Forelimb muscle (tissue), 1 donor: Measurements from ENCODE around the gene HPS1. TPM values are rescaled to one million over a fixed set of nuclear protein-coding genes. Genes with fewer than 3 reads are reported as not detected.

Experiments
- DNase-seq: peaks from one replicate; pipeline ENCODE4 v3.0.0-alpha.2; 2013; ENCODE audit warnings: low read depth
- polyA plus RNA-seq: library from polyadenylated mRNA; unstranded; fragments of 120-200 nt; gene quantifications from one replicate; pipeline ENCODE4 v1.2.1, GENCODE V29; 2013; ENCODE audit not compliant: insufficient read length

HPS1 gene
- polyA plus RNA-seq, 1 donor: 16.3 TPM

DNA sequence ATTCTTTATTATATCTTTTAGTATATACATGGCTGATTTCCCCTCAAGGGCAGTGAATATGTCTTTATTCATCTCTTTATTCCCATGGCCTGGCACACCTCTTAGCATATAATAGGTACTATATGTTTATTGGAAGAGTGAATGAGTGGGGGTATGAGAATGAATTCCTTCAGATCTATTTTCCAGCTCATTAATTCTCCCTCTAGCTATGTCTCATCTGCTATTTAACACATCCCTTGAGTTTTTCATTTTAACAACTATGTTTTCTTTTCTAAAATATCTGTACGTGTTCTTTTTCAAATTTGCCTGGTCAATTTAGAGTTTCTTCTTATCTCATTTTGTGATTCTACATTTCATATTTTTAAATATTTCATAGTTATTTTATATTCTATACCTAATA lies 14.4 kb downstream of the HPS1 start:
- no peak for DNase-seq

DNA sequence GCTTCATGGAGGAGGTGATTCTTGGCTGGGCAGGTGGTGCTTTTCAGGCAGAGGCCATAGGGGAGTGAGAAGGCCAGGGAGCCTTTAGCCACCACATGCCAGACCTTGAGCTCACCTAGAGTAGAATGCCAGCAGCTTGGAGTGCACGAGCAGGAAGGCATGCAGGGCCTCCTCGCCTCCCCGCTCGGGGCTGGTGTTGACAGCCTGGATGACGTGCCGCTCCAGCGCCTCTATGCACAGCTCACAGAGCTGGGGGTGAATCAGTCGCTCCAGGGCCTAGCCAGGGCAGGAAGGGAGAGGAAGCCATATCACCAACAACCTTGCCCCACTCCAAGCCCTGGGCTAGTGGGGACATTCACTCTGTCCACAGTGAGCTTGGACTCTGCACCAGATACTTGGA lies 15.7 kb downstream of the HPS1 start:
- DNase-seq: no peak

DNA sequence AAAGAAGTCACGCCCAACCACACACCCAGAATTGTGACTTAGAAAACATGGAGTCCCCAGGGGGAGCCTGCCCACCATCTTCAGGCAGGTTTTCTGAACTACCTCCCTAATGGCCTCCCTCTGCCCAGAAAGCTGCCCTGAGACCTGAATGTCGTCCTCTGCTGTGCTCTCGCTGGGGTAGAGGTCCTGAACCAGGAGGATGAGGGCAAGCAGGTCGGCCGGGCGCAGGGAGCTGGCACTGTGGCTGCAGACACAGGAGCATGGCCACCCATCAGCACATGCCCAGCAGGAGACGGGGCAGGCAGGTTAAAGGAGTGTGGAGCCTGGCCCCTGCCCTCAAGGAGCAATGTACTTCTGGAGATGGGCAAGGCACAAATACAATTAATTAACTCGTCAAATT lies 16.3 kb downstream of the HPS1 start:
- DNase-seq: no peak

DNA sequence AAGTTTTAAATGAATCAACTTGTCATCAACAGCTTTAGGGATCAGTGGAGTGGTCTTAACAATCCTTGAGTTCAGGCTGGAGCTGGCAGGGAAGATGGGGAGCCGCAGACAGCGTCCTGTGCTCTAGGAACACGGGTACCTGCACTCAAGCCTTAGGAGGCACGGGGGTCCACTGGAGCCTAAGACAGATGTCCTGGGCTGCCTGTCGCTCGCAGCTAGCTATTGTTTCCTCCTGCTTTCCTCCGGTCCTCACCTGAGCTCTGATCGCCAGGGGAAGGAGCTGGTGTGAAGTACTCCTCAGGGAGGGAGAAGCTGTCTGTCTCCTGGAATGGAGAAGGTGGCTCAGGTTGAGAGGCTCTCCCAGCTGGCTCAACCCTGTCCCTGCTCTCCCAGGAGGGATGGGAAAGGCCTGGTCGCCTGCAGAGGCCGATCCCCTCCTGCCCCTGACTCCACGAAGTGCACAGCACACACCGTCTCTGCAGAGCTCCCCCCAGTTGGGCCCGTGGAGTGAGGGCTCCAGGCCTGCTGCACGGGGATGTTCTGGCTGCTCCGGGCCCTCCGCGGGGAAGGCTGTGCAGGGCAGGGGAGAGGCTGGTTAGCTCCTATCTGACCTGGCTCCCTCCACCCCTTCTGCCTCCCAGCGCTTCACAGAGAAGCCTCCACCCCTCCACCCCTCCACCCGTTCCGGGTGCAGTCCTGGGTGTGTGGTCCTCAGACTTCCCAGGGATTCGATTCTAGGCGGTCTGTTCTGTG lies 17.2 kb downstream of the HPS1 start:
- DNase-seq: no peak

DNA sequence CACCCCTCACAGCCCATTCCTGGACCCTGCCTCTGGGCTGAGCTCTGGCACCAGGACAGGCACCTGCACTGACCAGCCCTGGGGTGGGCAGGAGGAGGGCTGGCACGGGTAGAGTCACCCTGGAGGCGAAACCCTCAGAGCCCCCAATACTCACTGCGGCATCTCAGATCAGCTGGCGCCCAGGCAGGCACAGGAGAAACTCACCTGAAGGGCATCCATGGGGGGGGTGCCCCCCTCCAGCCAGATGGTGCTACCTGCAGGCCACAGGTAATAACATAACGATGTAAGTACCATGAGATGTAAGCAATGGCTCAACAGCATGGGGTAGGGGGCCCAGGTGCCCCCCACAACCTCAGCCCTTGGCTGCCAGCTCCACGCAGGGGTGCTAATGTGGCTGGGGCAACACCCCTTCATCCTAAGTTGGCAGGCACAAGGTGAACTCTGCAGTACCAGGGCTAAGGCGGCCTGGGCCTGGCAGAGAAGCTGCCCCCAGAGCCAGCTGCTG lies 19.7 kb downstream of the HPS1 start:
- DNase-seq: no peak

DNA sequence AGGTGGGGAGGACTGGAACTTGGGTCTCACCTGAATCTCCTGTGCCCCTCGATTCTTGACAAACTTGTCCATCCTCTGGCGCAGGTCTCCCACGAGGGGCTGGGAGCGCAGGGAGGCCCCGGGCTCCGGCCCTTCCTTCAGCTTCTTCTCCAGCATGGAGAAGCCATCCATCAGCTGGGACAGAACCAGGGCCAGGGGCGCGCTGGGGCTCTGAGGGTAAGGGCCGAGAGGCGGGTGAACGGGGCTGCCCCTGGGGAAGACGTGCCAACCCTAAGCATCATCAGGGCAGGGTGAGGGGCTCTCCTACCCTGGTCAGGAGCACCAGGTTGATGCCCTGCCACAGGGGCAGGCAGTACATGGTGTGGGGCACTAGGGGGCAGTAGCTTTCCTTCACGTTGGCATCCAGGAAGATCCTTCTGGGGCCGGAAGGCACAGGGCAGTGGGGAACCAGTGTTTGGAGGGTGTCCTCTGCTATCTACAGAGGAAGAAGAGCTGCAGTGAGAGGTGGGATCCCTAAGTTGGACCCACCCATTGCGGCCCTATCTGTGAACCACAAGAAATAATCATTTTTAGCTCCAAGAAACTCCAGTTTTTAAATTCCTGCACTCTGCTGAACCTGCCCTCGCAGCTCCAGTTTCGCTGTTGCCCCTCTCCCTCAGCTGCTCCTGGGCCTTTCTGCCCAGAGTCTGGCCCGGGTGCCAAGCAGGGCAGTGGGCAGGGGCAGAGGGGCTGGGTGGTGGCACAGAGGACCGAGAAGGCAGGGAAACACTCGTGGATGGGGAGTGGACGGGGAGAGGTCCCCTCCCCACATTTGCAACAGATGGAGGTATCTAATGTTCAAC lies 21.0 kb downstream of the HPS1 start:
- no peak for DNase-seq

DNA sequence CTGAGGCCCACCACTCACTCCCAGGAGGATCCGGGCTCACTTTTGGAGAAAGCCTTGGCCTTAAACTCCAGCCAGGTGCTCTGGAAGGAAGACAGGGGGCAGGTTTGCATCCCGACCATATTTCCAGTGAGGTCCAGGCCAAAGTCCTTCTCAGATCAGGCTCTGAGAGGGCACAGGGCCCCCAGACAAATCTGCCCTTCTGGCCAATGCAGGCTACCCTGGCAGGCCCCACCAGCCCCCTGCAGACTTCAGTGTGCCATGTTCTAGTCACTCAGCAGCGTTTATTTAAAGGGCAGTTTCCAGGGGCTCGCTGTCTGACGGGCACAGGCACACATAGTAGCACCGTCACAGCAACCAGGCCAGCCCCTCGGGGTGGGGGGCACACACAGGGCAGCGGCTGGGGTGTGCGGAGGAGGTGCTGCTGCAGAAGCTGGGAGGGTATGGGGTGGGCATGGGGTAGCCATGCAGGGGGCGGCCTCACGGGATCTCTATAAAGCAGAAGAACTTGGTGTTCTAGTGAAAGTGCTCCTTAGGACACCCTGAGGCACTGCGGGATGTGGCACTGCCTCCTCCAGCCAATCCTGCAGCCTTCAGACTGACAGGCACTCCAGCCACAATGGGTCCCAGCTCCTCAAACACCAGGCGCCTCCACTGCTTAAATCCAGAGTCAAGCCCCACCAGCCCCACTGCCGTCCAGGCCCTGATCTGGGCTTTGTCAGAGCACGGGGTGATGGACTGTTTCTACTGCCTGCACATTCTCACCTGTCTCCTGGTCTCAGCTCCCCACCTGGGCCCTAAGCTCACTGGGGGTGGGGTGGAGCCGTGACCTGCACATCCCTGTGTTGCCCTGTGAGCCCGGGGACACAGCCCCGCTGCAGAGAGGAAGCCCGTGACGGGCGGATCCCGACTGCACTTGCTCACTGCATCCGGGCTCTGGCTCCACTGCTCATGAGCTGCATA lies 22.2 kb downstream of the HPS1 start:
- DNase-seq: no peak

DNA sequence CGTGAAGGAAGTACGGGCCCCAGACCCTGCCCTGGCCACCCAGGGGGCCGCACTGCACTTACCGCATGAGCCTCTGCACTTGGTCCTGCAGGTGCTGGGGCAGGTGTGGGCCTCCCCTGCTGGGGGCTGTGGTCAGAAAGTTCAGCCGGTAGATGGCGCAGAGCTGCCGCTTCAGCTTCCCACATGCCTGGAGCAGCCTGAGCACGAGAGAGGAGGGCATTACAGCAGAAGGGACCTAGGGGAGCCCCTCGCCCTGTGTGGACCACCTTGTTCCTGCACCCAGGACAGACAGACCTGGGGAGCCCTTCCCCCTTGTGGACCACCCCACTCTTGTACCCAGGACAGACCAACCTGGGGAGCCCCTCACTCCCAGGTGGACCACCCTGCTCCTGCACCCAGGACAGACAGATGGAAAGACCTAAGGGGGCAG lies 23.0 kb downstream of the HPS1 start:
- DNase-seq: no peak

DNA sequence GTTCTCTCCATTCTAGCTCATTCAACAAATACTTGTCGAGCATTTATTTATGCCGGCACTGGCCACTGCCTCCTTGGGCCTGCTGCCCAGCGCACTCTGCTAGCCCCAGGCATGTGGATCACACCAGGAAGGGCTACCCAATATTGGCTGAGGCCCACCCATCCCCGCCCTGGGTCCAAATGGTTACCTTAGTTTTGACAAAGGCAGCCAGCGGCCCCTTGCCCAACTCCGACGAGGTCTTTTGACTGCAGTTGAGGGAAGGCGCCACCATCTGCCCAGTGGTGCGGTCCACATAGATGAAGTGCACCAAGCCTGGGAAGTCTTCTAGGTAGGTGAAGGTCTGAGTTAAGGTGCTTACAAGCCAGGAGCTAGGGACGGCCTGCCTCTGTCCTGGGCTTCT lies 24.6 kb downstream of the HPS1 start:
- DNase-seq: no peak

DNA sequence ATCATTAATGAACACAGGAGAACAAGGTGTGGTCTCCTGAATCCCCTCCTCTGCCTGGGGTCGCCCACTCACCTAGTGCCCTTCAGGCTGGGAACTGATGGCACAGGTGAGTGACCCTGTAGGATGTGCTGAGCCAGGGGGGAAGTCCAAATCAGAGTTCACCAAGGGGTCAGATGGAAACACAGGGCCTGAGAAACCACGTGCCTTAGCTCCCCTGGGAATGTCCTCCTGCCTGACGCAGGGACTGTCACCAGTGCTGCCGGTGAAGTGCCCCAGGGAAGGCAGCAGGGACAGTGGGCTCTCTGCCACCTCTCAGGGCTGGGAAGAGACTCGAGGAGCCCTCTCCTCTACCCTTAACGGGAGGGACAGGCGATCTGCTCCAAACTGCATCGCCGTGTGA lies 25.9 kb downstream of the HPS1 start:
- no peak for DNase-seq

DNA sequence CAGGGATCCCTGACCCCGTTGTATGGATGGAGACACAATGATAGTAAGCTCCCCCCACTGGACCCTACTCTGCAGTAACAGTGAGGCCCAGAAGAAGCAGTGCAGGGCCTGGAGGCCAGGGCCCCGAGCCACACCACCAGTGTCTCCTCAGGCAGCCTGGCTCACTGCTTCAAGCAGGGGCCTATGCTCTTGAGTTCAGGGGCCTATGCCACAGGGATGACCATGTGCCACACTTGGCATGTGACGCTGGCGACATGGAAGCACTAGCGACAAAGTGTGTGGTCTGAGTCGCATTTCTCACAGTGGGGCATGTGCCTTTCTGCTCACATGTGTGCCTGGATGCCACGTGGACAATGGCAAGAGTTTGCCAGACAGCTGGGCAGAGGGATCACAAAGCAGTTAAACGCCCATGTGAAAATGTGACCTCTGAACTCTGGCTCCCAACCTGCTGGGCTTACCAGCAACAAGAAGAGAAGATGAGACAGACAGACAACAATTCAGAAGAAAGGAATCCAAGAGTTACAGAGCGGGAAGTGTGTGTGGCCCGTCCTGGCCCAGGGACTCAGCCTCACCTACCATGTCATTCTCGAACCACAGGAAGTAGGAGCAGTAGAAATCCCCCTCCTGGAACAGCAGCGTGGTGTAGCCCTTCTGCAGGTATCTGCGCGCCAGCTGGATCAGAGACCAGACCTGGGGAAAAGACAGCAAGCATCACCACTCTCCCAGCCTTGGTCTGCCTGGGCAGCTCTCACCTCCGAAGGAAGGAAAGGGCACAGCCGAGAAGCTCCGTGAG lies 27.1 kb downstream of the HPS1 start:
- DNase-seq: no peak

DNA sequence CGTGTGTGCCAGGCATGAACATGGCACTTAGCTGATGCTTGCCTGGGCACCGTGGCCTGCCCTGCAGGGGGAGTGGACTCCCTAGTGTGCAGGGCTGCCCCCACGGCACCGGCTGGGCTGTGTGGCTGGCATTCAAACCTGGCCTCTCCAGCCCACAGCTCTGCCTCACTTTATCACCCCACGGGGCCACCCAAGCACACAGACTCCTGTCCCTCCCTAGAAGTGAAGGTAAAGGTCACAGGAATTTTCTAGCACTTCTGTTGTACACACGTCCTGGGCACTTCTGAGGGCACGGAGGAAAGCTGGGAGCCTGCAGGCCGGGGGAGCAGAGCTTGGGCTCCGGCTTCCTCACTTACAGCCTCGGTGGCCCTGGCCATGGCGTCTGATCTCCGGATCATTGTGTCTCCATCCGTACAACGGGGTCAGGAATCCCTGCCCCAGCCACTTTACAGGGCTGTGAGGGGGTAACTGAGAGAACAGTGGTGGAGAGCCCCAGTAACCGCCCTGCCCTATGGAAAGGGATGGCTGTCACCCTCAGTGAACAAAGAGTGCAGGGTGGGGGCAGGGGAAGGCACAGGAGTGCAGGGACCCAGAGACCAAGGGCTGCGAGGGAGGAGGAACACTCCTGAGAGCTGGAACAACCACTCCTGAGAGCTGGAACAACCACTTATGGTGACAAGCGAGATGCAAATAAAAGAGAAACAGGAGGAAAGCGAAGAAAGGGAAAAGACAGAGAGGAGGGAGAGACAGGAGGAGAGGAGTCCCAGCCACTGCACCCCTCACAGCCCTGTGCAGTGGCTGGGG lies 27.9 kb downstream of the HPS1 start:
- DNase-seq: no peak

DNA sequence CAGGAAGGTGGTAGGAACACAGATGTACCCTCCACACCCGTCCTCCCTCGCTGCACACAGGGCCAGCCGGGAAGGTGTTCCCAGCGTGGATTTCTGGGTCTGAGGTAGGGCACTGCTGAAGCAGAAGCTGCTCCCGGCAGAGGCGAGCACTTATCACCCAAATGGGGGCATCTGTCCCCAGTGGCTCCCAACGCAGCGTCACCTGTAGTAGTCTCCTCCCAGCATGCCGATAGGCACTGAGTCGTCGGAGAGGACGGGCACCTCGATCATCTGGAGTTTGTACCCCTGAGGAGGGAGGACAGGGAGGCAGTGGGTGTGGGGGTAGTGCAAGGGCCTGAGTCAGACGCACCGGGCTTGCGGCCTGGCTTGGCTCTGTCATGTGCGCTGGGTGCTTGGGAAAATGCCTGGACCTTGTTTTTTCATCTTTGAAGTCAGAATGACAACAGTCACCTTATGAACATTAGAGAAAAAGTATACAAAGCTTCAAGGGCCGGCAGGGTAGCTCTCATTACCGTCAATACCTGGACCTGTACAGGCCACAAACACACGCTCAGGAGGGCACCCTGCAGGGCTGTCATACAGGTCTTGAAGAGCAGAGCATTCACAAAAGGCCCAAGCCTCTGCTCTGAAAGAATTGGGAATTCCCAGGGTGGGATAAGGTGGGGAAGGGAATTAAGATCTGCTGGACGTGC lies 28.6 kb downstream of the HPS1 start:
- no peak for DNase-seq

DNA sequence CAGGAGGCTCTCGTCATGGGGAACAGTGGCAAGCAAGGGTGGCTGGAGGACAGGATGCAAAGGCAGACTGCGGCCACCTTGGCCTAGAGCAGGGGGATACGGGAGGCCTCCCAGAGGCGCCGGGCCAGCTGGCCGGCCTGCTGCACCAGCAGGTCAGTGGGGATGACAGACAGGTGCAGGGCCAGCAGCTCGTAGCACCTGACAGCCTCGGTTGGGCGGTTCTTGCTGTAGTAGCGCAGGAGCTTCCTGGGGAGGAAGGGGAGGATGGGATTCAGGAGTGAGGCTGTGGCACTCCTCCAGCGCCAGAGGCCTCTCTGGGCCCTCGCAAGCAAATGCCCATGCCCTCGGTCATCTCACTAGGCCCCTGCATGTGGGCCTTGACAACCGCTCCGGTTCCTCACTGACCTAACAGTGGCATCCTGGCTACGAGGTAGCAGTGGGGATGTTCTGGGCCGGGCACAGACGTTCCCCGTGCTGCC lies 29.2 kb downstream of the HPS1 start:
- DNase-seq: no peak

DNA sequence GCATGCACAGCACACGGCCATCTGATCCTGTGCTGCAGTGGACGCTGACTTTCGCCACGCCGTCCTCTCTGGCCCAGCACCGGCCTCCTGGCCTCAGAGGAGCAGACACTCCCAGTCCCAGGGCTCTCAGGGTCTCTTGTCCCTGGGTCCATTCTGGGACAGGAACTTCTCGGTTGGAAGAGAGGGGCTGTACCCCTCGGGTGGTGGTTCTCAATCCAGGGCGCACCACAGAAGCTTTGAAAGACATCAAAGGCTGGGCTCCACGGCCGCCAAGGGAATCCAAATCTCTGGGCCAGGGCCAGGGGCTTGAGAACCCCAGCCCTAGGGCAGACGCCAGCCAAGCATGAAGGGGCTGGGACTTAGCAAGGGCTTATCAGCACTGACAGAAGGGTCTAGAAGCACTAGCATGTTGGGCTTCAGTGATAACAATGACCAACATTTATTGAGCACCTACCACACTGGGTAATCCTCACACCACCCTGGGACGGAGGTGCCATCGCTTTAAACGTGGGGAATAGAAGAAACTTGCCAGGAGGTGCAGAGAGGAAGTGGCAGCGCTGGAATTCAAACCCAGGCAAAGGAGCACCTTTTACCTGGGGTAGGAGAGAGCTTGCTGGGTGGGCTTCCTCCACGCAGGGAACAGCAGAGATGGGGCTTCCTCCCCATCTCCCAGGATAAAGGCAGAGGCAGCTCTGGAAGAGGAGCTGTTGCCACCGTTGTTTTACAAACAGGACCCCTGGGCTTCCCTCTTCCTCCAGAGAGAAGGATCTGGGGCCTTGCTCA lies 29.9 kb downstream of the HPS1 start:
- no peak for DNase-seq

DNA sequence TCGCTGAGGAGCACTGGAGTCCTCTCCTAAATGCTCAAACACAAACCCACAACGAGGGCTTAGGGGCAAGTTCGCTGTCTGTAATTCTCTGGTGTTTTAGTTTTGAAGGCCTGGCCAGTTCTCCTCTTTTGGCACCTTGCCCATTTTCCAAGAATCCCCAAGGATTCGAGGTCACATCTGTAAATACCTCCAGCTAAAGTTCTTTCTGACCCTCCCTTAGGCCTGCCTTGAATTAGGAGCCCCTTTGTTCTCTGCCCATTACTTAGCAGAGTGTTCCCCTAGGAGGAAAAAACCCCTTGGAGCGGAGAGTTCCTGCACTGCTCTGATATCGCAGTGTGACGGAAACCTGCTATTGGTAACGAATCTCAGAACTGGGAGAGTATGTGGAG lies 31.0 kb downstream of the HPS1 start:
- no peak for DNase-seq

DNA sequence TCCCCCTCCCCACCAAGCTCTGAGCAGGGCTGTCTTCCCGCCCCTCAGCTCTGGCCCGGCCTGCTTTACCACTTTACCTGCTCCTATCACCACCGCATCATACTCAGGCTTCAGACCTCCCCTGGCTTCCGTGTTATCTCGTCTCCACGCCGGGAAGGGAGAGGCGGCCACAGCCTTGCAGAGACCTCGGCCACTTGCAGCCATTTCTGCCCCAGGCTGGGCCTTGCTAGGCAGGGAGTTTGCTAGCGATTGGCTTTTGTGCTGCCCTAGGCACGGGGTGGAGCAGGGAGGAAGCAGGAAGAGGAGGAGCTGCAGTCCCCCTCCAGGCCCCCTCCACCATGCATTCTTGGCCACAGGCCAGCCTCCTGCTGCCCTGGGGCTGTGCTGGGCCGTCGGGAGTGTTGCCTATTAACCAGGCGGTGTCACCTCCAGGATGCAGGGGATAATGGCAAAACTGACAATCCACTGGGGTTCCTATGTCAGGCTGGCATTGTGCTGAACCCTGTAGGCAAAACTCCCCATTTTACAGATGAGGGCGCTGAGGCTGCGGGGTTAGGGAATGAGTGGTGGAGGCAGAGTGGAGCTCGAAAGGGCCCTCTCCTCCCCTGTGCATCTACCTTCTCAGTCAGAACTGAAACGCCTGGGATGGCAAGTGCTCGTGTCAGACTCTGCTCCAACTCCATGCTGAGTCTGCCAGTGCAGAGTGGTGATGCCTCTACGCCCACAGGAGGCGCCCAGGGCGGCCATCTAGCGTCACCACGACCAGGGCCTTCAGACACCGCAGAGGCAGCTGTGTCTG lies 31.6 kb downstream of the HPS1 start, which contains the start of gene PYROXD2:
PYROXD2 (minus strand) TSS at position 251 of the 799 bp plus-strand sequence; CDS start at position 204, 47 bp downstream.
- DNase-seq: peak; percentile 39

DNA sequence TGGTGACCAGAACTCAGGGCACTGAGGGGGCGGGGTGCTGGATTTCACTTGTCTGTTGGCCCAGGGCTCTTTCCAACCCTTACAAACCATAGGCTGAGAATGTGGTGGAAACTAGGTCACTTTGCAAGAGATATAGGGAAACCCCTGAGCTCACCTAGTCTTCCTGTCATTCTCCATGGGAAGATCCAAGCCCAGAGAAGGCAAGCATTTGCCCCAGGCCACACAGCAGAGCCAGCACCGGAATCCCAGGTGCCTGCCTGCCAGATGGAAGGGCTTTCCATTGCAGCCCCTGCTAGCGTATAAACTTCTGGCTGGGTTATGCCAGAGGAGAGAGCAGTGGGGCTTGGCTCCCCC lies 32.2 kb downstream of the HPS1 start:
- no peak for DNase-seq
